Natural killer cell (primary cell): ENCODE results near the gene AHNAK2. TPM values are rescaled to one million over a fixed set of nuclear protein-coding genes. Genes with fewer than 3 reads are reported as not detected.

ENCODE experiments used
- ATAC-seq, 3 donors: fragments of 150-1000 bp in 2 of 3; fragments of 200-7000 bp in 1 of 3; cut with Tn5 transposase; 1 replicate in 1 of 3; 2 replicates in 2 of 3; pipeline ENCODE4 v1.10.0; 2021; ENCODE audit warnings: mild to moderate bottlenecking in 2 of 3, moderate library complexity in 2 of 3
- DNase-seq, 2 donors: peaks; one replicate each; pipeline versions ENCODE4 v3.0.0 to v3.0.0-alpha.2; 2013 to 2021; ENCODE audit warnings: mixed read lengths in 1 of 2
- H3K27ac ChIP-seq: one replicate; pipeline ENCODE4 v1.5.1; 2013; ENCODE audit warnings: mild to moderate bottlenecking, low read length
- H3K27me3 ChIP-seq: one replicate; pipeline ENCODE4 v1.6.1; 2013; ENCODE audit warnings: low read length; ENCODE audit not compliant: control insufficient read depth, insufficient read depth
- H3K36me3 ChIP-seq: one replicate; pipeline ENCODE4 v1.6.1; 2013; ENCODE audit warnings: low read length; ENCODE audit not compliant: control insufficient read depth, insufficient read depth
- H3K4me1 ChIP-seq: one replicate; pipeline ENCODE4 v1.6.1; 2013; ENCODE audit warnings: low read length; ENCODE audit not compliant: control insufficient read depth, insufficient read depth
- H3K4me3 ChIP-seq: one replicate; pipeline ENCODE4 v1.5.1; 2013; ENCODE audit warnings: low read length
- H3K9me3 ChIP-seq: one replicate; pipeline ENCODE4 v1.6.1; 2013; ENCODE audit warnings: low read length; ENCODE audit not compliant: control insufficient read depth, insufficient read depth
- H3K27ac Mint-ChIP-seq, 2 donors: one replicate each; pipeline ENCODE4 v1.8.0; 2022; ENCODE audit warnings: mild to moderate bottlenecking in 2 of 2, mixed read lengths in 2 of 2, moderate library complexity in 1 of 2
- H3K27me3 Mint-ChIP-seq, 2 donors: one replicate each; pipeline ENCODE4 v1.8.0; 2022; ENCODE audit warnings: low read depth in 2 of 2, mixed read lengths in 2 of 2
- H3K36me3 Mint-ChIP-seq: one replicate; pipeline ENCODE4 v1.8.0; 2022; ENCODE audit warnings: mixed read lengths
- H3K4me1 Mint-ChIP-seq, 2 donors: one replicate each; pipeline ENCODE4 v1.8.0; 2022; ENCODE audit warnings: mixed read lengths in 2 of 2
- H3K4me3 Mint-ChIP-seq: one replicate; pipeline ENCODE4 v1.8.0; 2022; ENCODE audit warnings: mild to moderate bottlenecking, moderate library complexity, mixed read lengths
- H3K9me3 Mint-ChIP-seq, 2 donors: one replicate each; pipeline ENCODE4 v1.8.0; 2022; ENCODE audit warnings: mixed read lengths in 2 of 2
- CTCF ChIP-seq: fragments of 200-600 bp; IDR thresholded peaks from one replicate; pipeline ENCODE4 v1.8.0; 2022; ENCODE audit warnings: antibody characterized with exemption
- WGBS: methylation state at CpG from one replicate; pipeline ENCODE4 v1.1.7; 2013; ENCODE audit warnings: missing lambda C conversion rate; ENCODE audit not compliant: insufficient coverage; 5-methylcytosine and 5-hydroxymethylcytosine counted together
- intact Hi-C: fragments of 100-400 bp; cut with micrococcal nuclease; formaldehyde crosslinking; loops from one replicate; pipeline ENCODE4 v1.14.2; 2022
- total RNA-seq, 4 donors: library from RNA; stranded (reverse); fragments of 120-200 nt in 1 of 4; gene quantifications; one replicate each; pipeline versions ENCODE4 v1.2.3 to v1.2.4, GENCODE V29; 2013 to 2022

AHNAK2 gene
- total RNA-seq, 3 donors from 2014 or later (not counting 1 experiment from before 2014, with no cell fraction given), result 0.05 TPM; not detected in 2

- no peaks in the 10 kb centered on the region for H3K27me3 ChIP-seq
Measured at GRCh38 chr14:105006831-105007592, 28.8 kb upstream of the AHNAK2 start.

DNA sequence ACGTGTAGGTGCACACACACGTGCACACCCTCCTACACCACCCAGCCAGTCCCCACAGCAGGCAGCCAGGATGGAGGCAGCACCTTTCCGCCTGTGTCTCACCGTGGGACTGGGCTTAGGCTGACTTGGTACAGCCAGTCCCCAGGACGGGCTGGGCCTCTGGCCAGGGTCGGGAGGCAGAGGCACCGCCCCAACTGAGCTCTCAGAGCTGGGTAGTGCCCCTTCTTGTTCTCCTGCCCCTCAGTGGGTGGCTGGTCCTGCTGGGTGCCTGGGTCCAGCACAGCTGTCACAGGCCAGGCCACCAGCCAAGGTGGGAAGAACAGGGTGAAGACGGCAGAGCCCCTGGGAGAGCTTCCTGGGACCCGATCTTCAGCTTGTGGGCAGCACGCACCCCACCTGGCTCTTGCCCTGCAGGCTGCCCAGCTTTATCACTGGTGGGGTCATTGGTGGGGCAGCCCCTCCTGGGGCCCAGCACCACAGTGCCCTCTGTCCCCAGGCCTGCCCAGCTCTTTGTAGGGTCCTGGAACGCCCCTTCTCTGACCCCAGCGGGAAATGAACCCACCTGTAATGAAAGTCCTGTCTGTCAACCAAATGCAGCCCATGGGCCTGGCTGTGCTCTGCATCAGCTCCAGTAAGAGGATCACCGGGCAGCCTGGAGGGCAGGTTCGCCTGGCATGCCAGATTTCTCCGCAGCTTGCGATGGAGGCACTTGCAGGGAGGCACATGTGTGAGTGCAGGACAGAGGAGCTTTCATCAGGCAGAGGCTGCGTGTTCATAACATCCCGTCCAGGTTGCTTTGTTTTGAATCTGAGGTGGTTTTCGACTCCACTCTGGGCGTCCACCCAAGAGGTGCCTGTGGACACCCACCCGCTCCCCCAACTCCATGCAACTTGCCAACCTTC is 28.0 kb upstream of the AHNAK2 start:
- H3K4me1 ChIP-seq, result no peaks in the 10 kb centered on the region
- no peak for ATAC-seq

More at GRCh38 chr14:105006831-105007592, 28.8 kb upstream of the AHNAK2 start:
- intact Hi-C loops, result no loop called here
- Histone ChIP-seq H3K4me3 (no peak overlapping the region), H3K9me3 (no peaks in the 10 kb centered on the region), H3K36me3 (peaks cover 26% of the 10 kb centered on the region), H3K4me1 (no peaks in the 10 kb centered on the region), H3K27ac (no peak overlapping the region)
- no peak for TF ChIP-seq CTCF
- no peak for DNase-seq
- Mint-ChIP-seq H3K27me3 (no peaks in the 10 kb centered on the region), H3K9me3 (no peaks in the 10 kb centered on the region), H3K36me3 (no peaks in the 10 kb centered on the region), H3K4me3 (no peak overlapping the region), H3K27ac (no peak overlapping the region), H3K4me1 (peaks cover 0 to 6% of the 10 kb centered on the region in 2 donors)
- no peak for ATAC-seq
- 96% methylated on average over 20 of the region's 21 CpGs for WGBS

GRCh38 chr14:105005329-105005928 is 27.3 kb upstream of the AHNAK2 start:
- H3K36me3 ChIP-seq, result peaks cover 14% of the 10 kb centered on the region
- DNase-seq (no peak), ATAC-seq (no peak)
- no peaks in the 10 kb centered on the region for H3K4me1 Mint-ChIP-seq
- no peak overlapping the region for H3K27ac ChIP-seq
- no peaks in the 10 kb centered on the region for H3K9me3 ChIP-seq
- H3K4me1 ChIP-seq, result no peaks in the 10 kb centered on the region
- intact Hi-C loops, result no loop called here
- no peaks in the 10 kb centered on the region for H3K27me3 Mint-ChIP-seq
- no peak for TF ChIP-seq CTCF
- no peaks in the 10 kb centered on the region for H3K9me3 Mint-ChIP-seq
- H3K4me3 ChIP-seq, result no peak overlapping the region
- 88% methylated on average over 20 of the region's 20 CpGs for WGBS
- no peak overlapping the region for H3K4me3 Mint-ChIP-seq
- no peak overlapping the region for H3K27ac Mint-ChIP-seq
- no peaks in the 10 kb centered on the region for H3K36me3 Mint-ChIP-seq
- H3K27me3 ChIP-seq, result no peaks in the 10 kb centered on the region

More for the DNA sequence above, 28.0 kb upstream of the AHNAK2 start:
- no peaks in the 10 kb centered on the region for H3K4me1 Mint-ChIP-seq
- intact Hi-C loops, result no loop called here
- no peak for DNase-seq
- no peak overlapping the region for H3K4me3 Mint-ChIP-seq
- no peaks in the 10 kb centered on the region for H3K9me3 Mint-ChIP-seq
- no peaks in the 10 kb centered on the region for H3K36me3 Mint-ChIP-seq
- no peak for TF ChIP-seq CTCF
- Histone ChIP-seq H3K36me3 (peaks cover 21% of the 10 kb centered on the region), H3K9me3 (no peaks in the 10 kb centered on the region), H3K27me3 (no peaks in the 10 kb centered on the region), H3K4me3 (no peak overlapping the region), H3K27ac (no peak overlapping the region)
- WGBS, result 97% methylated on average over 20 of the region's 21 CpGs
- no peaks in the 10 kb centered on the region for H3K27me3 Mint-ChIP-seq
- no peak overlapping the region for H3K27ac Mint-ChIP-seq
